Fibroblast of the conjunctiva (primary cell): ENCODE results near the gene ANKRD39.

Experiments
- DNase-seq: peaks from one replicate; pipeline ENCODE4 v3.0.0-alpha.2; 2010; ENCODE audit warnings: low read depth

ANKRD39 gene

DNA sequence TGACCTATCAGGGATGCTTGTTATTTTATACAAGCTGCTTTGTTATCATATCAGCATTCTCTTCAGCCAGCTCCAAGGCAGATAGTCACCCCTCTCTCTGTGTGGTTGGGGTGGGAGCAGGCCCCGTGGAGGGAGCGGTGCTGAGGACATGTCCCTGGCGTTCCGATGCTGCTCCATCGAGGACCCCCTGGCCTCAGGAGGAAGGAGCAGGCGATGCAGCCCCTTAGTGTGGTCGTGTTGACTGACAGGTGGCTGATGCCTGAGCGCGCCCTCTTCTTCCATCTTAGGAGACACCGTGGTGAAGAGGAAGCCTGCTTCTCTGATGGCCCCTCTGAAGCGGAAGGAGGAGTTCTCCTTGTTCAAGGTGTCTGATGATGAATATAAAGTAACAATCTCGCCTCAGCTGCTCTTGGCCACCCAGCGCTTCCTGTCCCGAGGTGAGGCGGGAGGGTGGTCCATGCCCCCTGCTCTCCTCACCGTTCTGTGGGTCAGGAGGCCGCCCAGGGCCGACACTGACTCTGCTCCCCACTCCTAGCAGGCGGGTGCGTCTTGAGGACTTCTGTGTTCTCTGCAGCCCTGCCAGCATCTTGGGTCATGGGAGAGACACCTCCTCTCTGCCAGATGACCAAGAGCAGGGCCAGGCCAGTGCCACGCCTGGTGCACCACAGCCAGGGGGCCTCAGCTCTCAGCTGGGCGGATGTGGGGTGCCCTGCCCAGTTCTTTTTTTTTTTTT, 31.1 kb downstream of the ANKRD39 start:
- no peak for DNase-seq

DNA sequence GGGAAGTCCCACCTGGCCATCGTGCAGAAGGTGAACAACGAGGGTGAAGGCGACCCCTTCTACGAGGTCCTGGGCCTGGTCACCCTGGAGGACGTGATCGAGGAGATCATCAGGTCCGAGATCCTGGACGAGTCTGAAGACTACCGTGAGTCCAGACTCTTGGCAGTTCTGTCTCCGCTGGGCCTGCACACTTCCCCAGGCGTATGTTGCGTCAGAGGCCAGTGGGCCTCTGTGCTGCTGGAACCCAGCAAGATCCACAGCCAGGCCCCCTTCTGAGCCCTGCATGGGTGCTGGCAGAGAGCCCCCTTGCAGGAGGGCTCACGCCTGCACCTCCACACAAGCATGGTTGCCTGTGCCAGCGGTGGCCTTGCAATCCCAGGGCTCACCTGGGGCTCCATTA, 32.8 kb downstream of the ANKRD39 start:
- no peak for DNase-seq

DNA sequence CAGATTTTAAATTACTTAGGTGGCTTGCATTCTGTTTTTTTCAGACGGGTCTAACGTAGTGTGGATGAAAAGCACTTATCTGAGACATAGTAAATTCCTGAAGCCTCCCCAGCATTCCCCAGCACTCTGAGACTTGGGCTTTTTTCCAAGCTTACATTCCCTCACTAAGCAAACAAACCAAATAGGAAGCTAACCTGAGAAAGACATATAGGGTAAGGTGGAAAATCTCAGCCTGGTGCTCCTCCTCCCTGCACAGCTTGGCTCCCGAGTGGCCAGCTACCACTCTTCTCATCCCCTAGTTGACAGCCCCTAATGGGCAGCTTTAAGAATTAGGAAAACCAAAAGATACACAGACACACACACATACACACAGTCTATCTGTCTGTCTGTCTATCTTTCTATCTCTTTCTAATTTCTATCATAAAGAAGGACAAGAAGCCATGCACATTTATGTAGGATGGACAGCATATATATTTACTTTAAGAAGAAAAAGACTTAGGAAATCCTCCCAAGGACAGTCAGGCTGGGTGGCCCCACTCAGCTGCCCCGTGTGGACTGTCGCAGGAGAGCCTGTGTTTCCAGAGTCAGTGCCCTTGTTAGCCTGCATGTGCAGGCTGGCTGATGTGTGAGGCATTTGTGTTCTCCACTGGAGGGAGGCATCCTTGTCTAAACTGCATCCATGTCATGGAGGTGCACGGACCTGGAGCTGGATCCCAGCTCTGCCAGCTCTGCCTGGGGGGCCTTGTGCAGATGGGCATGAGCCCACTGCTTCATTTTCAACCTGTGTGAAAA, 33.5 kb downstream of the ANKRD39 start:
- DNase-seq = no peak

DNA sequence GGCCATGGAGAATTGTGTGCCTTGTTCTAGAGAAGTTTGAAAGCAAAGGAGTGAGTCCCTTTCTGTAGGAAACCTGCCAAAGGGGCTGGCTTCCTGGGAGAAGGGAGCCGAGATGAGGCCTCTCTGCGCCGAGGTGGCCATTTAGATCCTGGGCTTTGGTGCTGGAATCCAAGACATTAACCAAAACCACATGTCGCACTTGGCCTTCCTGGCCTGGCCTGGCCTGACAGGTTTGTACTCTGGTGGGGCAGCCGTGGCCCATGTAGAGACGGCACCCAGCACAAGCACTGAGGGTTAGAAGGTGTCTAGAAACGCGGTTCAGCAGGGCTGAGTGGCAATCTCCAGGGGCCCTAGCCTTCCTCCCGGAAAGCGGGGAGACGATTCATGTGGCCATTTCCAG, 34.6 kb downstream of the ANKRD39 start:
- no peak for DNase-seq

DNA sequence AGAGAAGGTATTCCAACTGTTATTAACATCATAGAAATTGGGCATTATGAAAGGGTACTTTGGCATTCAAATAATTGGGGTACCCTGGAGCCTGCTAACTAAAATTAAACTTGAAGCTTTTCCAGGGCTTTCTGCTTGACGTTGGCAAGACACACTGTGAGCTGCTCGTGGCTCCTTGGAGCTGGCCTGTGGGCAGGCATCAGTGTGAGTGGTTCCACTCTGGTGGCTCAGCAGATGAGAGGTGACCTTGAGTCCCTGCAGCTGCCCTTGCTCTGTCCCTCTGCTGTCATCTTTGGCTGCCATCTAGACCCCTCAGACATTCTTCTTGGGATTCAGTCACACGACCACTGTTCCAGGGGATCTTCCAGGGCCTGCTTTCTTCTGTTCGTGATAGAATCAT, 35.0 kb downstream of the ANKRD39 start:
- no peak for DNase-seq

DNA sequence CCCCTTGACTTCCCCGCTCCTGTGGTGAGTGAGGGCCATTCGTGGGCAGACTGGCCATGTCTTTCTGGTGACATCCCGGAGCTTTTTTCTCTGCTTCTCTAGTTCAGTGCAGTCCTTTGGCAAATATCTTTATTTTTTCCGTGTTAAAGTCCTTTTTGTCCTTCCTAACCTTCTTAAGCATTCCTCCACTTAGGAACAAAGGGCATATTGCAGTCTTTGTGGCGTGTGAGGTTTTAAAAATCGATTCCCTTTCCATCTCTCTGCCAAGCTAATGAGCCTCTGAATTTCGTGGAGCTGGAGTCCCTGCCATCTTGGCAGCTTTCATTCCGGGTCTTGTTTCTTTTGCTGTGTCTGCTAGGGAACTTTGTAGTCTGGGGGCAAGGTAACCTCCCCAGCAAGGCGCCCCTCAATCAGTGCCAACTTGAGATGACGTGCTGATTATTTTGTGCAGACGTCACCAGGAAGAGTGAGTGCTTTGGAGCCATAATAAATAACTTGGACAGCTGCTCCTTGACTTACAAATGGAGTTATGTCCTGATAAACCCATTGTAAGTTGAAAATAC, 36.6 kb downstream of the ANKRD39 start:
- no peak for DNase-seq

DNA sequence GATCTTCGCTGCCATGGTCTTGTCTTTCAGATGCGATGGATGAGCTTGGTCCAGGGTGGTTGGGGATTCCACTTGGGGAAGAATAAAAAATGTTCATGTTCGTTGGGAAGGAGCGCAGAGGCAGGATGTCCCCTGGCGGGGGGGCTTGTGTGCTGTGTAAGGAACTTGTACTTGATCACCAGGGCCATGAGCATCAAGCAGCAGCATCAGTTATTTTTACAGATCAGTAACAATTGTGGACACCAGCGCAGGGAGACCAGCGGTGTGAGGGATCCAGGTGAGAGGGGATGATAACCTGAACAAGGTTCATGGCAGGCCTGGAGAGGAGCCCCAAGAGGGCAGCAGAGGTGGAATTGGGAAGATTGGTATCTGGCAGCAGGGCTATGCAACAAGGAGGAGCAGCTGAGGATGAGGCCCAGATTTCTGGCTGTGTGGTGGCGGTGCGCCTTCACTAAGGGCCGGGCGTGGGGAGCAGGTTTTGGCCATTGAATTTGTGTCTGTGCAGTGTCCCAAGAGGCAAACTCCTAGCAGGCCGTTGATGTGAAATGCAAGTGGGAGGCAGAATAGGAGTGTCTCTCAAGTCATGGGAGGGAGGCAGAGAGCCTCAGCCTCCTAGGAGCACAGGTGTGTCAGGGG, 37.8 kb downstream of the ANKRD39 start:
- DNase-seq = no peak

DNA sequence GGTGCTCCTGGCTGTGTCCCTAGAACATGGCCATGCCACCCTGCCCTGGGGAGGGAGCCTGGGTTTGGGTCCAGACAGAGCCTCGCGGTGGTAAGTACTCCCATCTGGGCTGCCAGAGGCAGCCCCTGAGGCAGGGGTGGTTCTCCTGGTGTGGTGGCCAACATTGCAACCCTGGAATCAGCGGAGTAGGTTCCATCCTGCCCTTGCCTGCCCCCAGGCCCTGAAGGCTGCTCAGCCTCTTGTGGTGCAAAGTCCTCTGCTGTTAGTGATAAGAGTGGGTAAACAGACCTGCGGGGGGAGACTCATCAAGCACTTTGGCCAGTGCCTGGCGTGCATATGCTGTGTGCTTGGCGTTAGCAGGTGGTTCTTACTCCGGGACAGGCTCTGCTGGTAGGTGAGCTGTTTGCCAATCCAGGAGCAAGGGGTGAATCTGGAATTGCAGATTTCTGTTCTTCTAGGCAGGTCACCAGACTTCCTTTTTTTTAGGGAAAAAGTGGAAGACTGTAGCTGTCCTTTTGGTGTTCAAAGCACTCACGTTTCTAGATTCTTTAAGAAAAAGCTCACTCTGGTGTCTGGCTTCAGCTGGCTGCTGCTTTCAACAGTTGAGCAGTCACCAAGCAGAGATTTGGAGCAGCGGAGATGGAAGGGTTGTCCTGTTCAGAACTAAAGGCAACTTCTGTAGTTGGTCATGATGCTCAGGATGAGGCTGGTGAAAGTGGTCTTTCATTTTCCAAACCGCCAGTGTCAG, 38.5 kb downstream of the ANKRD39 start:
- no peak for DNase-seq

DNA sequence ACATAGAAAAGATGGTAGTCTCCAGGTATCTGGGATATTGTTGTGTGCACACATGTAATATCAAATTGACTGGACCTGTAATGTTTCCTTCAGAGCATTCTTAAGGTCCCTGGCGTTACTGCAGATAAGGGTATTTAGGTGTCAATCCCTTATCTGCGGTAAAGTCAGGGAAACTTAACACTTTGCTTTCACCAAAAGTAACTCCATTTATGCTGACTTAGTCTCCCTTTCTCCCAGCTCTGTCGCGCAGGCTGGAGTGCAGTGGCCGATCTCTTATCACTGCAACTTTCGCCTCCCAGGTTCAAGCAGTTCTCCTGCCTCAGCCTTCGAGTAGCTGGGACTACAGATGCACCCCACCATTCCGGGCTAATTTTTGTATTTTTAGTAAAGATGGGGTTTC, 39.9 kb downstream of the ANKRD39 start:
- DNase-seq = no peak

DNA sequence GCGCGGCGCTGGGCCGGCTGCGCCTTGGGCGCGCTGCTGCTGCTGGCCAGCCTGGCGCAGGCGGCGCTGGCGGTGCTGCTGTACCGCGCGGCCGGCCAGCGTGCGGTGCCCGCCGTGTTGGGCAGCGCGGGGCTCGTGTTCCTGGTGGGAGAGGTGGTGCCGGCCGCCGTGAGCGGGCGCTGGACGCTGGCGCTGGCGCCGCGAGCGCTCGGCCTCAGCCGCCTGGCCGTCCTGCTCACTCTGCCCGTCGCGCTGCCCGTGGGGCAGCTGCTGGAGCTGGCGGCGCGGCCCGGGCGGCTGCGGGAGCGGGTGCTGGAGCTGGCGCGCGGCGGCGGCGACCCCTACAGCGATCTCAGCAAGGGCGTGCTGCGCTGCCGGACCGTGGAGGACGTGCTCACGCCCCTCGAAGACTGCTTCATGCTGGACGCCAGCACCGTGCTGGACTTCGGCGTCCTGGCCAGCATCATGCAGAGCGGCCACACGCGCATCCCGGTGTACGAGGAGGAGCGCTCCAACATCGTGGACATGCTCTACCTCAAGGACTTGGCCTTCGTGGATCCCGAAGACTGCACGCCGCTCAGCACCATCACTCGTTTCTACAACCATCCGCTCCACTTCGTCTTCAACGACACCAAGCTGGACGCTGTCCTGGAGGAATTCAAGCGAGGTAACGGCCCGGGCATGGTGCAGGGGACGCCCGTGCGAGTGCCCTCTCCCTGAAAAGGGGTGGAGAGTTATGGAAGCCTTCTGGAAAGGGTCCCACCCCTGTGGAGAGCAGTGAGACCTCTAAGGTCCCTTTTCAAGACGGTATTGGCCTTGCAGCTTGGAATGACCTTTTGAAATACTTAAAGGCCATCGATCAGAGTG, 40.7 kb downstream of the ANKRD39 start:
- DNase-seq = no peak

DNA sequence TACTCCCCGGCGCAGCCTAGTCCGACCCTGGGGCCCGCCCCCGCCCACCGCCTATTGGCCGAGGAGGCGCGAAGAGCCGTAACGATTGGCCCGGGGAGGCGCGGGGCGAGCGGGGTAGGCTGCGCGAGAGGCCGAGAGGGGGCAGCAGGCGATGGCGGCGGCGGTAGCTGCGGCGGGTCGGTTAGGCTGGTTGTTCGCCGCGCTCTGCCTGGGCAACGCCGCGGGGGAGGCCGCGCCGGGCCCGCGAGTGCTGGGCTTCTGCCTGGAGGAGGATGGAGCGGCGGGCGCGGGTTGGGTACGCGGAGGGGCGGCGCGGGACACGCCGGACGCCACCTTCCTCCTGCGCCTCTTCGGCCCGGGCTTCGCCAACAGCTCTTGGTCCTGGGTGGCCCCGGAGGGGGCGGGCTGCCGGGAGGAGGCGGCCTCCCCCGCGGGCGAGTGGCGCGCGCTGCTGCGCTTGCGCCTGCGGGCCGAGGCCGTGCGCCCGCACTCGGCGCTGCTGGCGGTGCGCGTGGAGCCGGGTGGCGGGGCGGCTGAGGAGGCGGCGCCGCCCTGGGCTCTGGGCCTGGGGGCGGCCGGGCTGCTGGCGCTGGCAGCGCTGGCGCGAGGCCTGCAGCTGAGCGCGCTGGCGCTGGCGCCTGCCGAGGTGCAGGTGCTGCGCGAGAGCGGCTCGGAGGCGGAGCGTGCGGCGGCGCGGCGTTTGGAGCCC, 41.5 kb downstream of the ANKRD39 start, which contains the start of gene CNNM3:
CNNM3 (plus strand) TSS at position 142 of the 709 bp plus-strand sequence; CDS start at position 152, 10 bp downstream.
- peak; percentile 71 for DNase-seq

DNA sequence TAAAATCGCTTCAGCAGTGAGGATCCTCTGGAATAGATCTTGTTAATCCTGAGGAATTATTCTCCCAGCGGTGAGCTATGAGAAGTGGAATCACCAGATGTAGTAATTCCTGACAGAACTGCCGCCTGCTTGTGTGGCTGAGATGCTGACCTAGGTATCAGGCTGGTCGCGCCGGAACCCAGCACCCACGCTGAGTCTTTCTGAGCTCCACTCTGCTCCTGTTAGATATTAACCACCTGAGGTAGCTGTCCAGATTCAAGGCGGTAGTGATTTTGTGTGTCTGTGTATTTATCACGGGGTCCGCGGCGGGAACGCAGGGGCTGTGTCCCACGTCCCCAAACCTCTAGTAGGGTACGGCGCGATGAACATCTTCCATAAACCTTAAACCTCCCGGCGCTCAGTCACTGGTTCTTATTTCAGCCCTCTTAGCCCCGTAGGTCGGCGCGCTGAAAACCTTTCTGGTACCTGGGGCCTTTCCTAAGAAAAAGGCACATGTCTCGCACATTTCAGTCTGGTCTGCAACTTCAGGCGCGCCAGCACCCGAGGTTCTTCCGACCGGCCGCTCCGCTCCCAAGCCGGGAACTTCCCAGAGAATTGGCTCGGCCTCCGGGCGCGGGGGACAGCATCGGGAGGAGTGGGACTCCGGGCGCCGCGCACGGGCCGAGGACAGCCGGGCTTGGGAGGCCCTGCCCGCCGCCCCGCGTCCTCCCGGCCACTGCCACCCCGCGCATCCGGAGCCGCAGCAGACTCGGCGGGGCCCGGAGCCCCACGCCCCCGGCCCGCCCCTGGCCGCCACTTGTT, 42.3 kb downstream of the ANKRD39 start:
- no peak for DNase-seq

DNA sequence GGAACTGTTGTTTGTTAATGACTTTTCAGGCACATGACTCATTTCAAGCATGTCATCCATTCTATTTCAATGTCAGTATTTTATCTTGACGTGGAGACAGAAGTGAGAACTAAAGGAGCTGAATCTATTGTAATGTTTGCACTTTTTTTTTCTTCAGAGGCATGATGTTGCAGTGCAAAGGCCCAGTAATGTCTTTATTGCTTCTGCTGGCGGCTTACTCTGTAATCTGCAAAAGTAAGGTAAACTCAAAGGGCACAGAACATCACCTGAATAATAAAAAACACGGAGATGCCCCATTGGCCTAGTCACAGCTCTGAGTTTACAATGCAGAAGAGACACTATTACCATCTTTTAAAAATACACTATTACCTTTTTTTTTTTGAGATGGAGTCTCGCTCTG, 44.2 kb downstream of the ANKRD39 start:
- DNase-seq = no peak

DNA sequence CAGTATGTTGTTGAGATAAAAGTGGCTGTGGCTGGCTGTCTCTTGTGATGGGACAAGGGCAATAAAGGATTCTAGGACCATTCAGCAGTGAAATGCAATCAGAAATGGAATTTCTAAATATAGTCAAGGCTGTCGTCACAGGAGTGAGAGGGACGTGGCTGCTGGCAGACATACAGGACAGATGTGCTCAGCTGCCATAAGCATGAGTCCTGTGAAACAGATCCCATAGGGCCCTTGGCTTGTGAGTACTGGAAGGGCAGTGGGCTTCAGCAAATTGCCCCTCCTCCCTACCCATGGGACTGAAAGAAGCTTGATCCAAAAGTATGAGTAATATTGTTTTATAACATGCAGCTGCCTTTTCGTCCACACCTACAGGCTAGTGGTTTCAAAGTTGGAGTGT, 45.9 kb downstream of the ANKRD39 start:
- DNase-seq = peak; percentile 59

DNA sequence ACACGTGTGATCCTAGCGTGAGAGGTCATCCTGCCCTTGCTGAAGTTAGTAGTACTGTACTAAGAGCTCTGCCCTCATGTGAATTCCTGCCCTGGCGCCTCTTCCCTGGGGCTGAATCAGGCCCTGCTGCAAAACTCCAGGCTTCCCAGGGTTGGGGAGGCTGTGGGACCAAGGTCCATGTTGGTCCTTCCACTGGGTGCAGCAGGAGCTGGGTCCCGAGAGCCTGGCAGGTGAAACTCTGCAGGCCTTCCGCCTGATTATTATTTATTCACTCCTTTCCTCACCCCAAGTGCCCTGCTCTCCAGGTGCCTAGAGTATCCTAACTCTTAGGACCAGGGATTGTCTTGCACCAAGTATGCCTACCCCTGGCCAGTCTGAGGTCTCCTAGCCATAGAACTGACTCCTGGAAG, 47.0 kb downstream of the ANKRD39 start:
- no peak for DNase-seq

DNA sequence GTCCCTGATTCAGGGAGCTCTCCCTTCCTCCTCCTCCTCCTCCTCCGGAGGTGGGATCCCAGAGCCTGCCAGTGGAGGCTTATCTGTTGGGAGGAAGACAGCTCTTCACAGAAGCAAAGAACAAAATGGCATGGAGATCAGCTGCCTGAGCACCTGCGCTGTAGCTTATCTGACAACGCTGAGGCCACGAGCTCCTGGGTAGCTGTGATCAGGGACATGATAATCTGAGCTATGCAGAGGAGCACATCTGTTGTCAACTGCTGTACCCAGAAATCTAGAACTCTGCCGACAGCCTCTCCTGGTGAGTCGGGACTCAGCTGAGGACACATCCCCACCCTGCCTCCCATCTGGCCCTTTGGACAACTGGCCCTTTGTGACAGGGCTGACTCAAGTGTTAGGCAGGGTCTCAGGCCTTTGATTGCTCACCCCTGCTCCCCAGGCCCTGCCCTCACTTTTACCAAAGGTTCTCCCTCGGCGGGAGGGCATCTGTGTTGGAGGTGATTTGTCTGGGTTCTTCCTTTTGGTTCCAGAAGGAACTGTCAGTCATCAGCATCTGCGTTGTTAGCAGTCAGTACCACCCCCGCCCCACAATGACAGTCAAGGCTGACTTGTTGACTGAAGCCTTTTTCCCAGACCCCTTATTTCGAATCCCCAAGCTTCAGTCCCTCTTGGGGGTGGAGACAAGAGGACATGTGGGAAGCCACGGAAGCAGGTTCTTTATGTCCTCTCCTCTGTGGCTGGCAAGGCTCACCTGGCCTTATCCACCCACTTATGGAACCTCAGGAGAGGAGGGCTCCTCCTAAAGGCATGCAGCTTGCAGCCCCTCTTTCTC, 47.6 kb downstream of the ANKRD39 start:
- no peak for DNase-seq

DNA sequence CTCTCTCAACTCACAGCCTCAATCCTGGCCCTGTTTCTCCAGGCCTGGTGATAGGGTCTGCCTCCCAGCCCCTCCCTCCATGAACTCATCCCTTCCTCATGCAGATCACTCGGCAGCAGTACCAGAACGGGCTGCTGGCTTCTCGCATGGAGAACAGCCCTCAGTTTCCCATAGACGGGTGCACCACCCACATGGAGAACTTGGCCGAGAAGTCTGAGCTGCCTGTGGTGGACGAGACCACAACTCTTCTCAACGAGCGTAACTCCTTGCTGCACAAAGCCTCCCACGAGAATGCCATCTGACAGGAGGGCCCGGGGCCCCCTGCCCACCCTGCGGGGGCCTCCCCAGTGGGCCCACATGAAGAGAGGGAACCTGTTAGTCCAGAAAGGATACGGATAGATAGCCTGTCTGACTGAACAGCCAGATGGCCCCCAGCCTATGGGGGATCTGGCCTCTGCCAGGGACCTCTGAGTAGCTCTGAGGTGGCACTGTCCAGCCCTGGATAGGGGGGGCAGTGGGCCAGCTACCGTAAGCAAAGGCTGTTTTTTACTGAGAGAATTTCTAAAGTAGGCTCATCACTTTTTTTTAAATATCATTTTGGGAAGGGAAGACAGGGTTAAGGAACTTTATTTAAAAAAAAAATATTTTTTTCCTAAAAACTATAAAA, 48.5 kb downstream of the ANKRD39 start:
- no peak for DNase-seq
